Motor neuron (in vitro differentiated cells): Measurements from ENCODE around the gene ARHGEF10L. TPM values are rescaled to one million over a fixed set of nuclear protein-coding genes. Genes with fewer than 3 reads are reported as not detected.
"Not testable (repeated sequence)": the region's sequence is repeated elsewhere in the genome, so short reads cannot be mapped to it uniquely, and the experiment has no call there.

ENCODE experiments used
- ATAC-seq, 8 experiments: fragments of 200-7000 bp; cut with Tn5 transposase; replicated peaks in 6 of 8; 2 replicates each; pipeline ENCODE4 v1.8.0; 2021; ENCODE audit warnings: mild to moderate bottlenecking in 8 of 8, moderate library complexity in 8 of 8
- H3K27ac ChIP-seq, 2 donors: fragments of 250-450 bp; sonication (Bioruptor Pico); 2 replicates each; pipeline ENCODE4 v1.9.0; 2021; ENCODE audit warnings: antibody characterized with exemption in 2 of 2, mild to moderate bottlenecking in 2 of 2, moderate library complexity in 1 of 2
- H3K4me1 ChIP-seq, 2 donors: fragments of 250-450 bp; sonication (Bioruptor Pico); replicated peaks in 1 of 2; 2 replicates each; pipeline ENCODE4 v1.6.1; 2021; ENCODE audit warnings: antibody characterized with exemption in 2 of 2, mild to moderate bottlenecking in 2 of 2, moderate library complexity in 1 of 2
- H3K4me3 ChIP-seq, 5 donors: fragments of 250-450 bp; sonication (Bioruptor Pico); 2 replicates each; pipeline ENCODE4 v1.9.0; 2021; ENCODE audit warnings: antibody characterized with exemption in 5 of 5, mild to moderate bottlenecking in 5 of 5, moderate library complexity in 4 of 5
- WGBS, 10 experiments: fragments of 450-650 bp; shearing (Covaris generic); methylation state at CpG; one replicate each; pipeline ENCODE4 v1.0.0; 2022; 5-methylcytosine and 5-hydroxymethylcytosine counted together
- in situ Hi-C, 9 experiments: fragments of 400-800 bp; cut with MboI; loops; one replicate each; pipeline ENCODE4 v1.15.0; 2021; ENCODE audit warnings: low sequenced_read_pairs in 9 of 9, low pct_unique_long_range_greater_than_20kb in 2 of 9; ENCODE audit not compliant: unreplicated experiment in 9 of 9
- total RNA-seq, 8 experiments: library from RNA; unstranded; fragments of 300-600 nt; gene quantifications; 2 replicates each; pipeline versions ENCODE4 v1.2.3 to v1.2.4, GENCODE V29; 2022

The ARHGEF10L gene
- 10 to 100 TPM in 6 of 8 experiments, 1 to 10 TPM in 2; 2.5 to 41.4 (median 26.1) TPM for total RNA-seq

DNA sequence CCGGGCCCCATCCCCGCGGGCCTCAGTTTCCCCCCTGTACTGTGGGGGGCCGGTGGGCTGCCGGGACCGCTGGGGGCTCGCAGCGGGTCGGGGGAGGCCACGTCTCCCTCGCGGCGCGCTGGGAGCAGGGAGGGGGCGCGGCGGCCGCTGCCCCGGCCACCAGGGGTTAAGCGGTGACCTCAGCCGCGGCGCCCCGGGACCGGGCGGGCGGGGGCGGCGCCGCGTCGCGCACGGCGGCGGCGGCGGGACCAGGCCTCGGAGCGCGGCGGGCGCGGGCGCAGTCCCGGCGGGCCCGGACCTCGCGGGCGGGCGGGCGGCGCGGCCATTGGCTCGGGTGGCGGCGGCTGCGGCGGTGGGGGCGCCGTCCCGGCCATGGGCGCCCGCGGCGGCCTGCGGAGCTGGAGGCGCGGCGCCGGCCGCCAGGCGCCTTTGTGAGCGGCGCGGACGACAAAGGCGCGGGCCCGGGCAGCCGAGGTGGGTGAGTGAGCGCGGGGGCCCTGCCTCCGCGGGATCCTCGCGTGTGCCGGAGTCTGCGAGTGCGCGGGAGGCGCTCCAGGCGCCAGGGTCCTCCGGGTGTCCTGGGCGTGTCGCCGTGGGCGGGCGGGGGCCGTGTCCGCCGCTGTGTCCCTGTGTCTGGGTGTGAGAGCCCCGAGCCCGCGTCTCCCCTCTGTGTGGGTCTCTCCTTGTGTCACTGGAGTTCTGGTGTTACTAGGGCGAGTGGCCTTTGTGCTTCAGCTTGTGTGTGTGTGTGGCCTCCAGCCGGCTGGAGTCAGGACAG, at the start of gene ARHGEF10L:
ARHGEF10L (plus strand) TSS at position 222 of the 778 bp plus-strand sequence. CDS start 40,898 bp downstream, outside the sequence.
- in situ Hi-C loops: no loop called here
- WGBS, 10 experiments: no CpG with 5 or more reads among the region's 108 CpGs

DNA sequence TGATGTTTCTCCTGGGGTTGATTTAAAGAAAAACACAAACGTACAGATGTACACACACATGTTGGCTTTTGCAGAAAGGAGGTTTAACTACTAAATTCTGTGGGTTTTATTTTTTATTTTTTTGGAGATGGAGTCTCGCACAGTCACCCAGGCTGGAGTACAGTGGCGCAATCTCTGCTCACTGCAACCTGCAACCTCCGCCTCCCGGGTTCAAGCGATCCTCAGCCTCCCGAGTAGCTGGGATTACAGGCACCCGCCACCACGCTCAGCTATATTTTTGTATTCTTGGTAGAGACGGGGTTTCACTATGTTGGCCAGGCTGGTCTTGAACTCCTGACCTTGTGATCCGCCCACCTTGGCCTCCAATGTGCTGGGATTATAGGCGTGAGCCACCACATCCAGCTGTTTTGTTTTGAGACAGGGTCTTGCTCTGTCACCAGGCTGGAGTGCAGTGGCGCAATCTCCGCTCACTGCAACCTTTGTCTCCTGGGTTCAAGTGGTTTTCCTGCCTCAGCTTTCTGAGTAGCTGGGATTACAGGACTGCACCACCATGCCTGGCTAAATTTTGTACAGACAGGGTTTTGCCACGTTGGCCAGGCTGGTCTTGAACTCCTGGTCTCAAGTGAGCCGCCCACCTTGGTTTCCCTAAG, 49.6 kb upstream of the ARHGEF10L start:
- in situ Hi-C loops, ATAC-seq, H3K4me3 ChIP-seq, H3K27ac ChIP-seq, H3K4me1 ChIP-seq: not testable (repeated sequence)
- 36 to 97% (median 85%) methylated on average over 1 to 16 of the region's 16 CpGs; no CpG with 5 or more reads in 1 of the 10 experiments for WGBS, 10 experiments

More for the DNA sequence above, at the start of gene ARHGEF10L:
- Histone ChIP-seq H3K27ac (peak within 1 kb of the TSS; percentile 85), H3K4me1 (peaks cover 31 to 34% of the 10 kb centered on the region in 2 donors), H3K4me3 (peak within 1 kb of the TSS; percentile 66 to 93 (median 71))
- peak; percentile 45 to 75 (median 51) for ATAC-seq

DNA sequence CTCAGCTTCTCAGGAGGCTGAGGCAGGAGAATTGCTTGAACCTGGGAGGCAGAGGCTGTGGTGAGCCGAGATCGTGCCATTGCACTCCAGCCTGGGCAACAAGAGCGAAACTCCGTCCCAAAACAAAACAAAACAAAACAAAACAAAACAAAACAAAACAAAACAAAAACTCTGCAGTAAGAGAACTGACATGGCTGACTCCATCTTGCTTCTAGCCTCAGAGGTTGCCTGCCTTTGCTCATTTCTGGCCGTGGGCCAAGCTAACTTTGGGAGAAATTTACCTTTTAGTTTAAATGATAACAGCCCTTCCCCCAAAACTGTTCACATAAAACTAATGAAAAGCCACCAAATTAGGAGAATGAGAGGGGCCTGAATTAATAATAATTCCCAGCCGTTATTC, 48.8 kb upstream of the ARHGEF10L start:
- H3K4me3 ChIP-seq, in situ Hi-C loops: not testable (repeated sequence)
- 43 to 100% (median 82%) methylated on average over 1 to 3 of the region's 6 CpGs; no CpG with 5 or more reads in 1 of the 10 experiments for WGBS, 10 experiments

DNA sequence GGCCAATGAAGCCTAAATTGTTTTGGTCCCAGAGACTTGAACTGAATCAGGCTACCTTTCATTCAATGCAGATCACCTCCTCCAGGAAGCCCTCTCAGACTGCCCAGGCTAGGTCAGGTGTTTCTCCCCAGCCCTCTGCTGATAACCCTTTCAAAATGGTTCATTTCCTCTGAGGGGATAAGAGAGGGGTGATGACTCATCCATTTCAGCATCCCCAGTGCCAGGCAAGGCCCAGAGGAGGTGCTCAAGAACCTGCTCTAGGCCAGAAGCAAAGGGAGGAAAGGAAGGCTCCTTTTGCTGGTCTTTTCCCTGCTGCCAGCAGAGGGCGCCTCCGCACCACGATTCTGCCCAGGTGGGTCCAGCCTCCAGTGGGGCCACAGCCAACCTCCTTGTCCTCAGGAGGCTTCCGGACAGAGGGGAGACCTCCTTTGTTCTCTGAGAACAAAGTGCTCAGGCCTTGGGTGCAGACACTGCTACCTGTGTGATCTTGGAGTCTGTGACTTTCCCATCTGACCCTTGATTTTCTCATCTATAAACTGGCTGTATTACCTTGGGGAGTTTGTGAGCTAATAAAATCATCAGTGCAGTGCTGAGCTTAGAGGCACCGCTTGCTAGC, 45.3 kb upstream of the ARHGEF10L start:
- peak in 3 of 8 experiments; percentile 82 to 99 (median 91) for ATAC-seq
- no peak overlapping the region for H3K4me3 ChIP-seq
- 32 to 100% (median 50%) methylated on average over 1 to 4 of the region's 5 CpGs; no CpG with 5 or more reads in 3 of the 10 experiments for WGBS, 10 experiments
- no peak overlapping the region for H3K27ac ChIP-seq
- in situ Hi-C loops: no loop called here
- peaks cover under 1 to 2% of the 10 kb centered on the region in 2 donors for H3K4me1 ChIP-seq

More for the DNA sequence above, 48.8 kb upstream of the ARHGEF10L start:
- H3K4me1 ChIP-seq, H3K27ac ChIP-seq, ATAC-seq: not testable (repeated sequence)

GRCh38 chr1:17496419-17496818, 43.1 kb upstream of the ARHGEF10L start:
- ATAC-seq: no peak
- Histone ChIP-seq H3K4me3 (no peak overlapping the region), H3K4me1 (no peaks in the 10 kb centered on the region), H3K27ac (no peak overlapping the region)
- in situ Hi-C loops: no loop called here
- 48 to 83% (median 60%) methylated on average over 1 to 4 of the region's 4 CpGs; no CpG with 5 or more reads in 1 of the 10 experiments for WGBS, 10 experiments

DNA sequence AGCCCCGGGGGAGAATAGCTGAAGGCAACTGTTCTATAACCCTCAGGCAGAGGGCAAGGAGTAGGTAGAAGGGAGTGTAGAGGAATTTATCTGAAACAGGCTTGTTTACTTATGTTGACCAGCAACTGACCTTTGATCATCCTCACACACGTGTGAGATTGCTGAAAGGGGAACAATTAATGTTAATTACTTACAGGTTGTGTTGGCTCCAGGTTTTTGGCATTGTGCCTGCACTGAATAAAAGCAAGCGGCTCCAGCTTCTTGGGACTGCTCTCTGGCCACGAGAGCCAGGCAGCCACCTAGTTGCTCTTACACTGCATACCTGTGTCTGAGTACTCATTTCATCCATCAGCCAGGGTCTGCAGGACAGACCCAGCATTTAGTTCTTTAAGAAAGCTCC, 41.3 kb upstream of the ARHGEF10L start:
- H3K27ac ChIP-seq: no peak overlapping the region
- WGBS, 10 experiments: 0 to 69% (median 50%) methylated on average over 1 to 4 of the region's 4 CpGs; no CpG with 5 or more reads in 3 of the 10 experiments
- no peak for ATAC-seq
- in situ Hi-C loops: no loop called here
- peaks cover 3 to 7% of the 10 kb centered on the region in 2 donors for H3K4me1 ChIP-seq
- H3K4me3 ChIP-seq: no peak overlapping the region

- peaks cover 3 to 7% of the 10 kb centered on the region in 2 donors for H3K4me1 ChIP-seq
- in situ Hi-C loops: loop anchor here in 5 of 9 experiments (10.0 kb wide), 2 partner anchors 92 to 102 kb away; no protein-coding TSS in a partner anchor
- H3K27ac ChIP-seq: no peak overlapping the region
- no peak overlapping the region for H3K4me3 ChIP-seq
- ATAC-seq: peak; percentile 97 to 100 (median 99)
- 0 to 4% (median 4%) methylated on average over 1 to 8 of the region's 12 CpGs; no CpG with 5 or more reads in 6 of the 10 experiments for WGBS, 10 experiments
Observed at GRCh38 chr1:17502326-17502778, 37.1 kb upstream of the ARHGEF10L start.

GRCh38 chr1:17503146-17503545, 36.4 kb upstream of the ARHGEF10L start:
- ATAC-seq: no peak
- Histone ChIP-seq H3K4me3 (no peak overlapping the region), H3K27ac (no peak overlapping the region), H3K4me1 (peaks cover 3 to 7% of the 10 kb centered on the region in 2 donors)
- in situ Hi-C loops: loop anchor here in 5 of 9 experiments (10.0 kb wide), 2 partner anchors 92 to 102 kb away; no protein-coding TSS in a partner anchor
- WGBS, 10 experiments: 0 to 100% (median 100%) methylated on average over 1 to 3 of the region's 3 CpGs; no CpG with 5 or more reads in 3 of the 10 experiments

GRCh38 chr1:17507200-17507599, 32.3 kb upstream of the ARHGEF10L start:
- in situ Hi-C loops: loop anchor here in 5 of 9 experiments (10.0 kb wide), 2 partner anchors 88 to 98 kb away; no protein-coding TSS in a partner anchor
- ATAC-seq: not testable (repeated sequence)

GRCh38 chr1:17507915-17508314, 31.6 kb upstream of the ARHGEF10L start:
- peaks cover 0 to 7% of the 10 kb centered on the region in 2 donors for H3K4me1 ChIP-seq
- WGBS, 10 experiments: 50 to 100% (median 79%) methylated on average over 1 to 6 of the region's 6 CpGs; no CpG with 5 or more reads in 6 of the 10 experiments
- ATAC-seq: peak in 1 of 8 experiments; percentile 42
- in situ Hi-C loops: loop anchor here in 5 of 9 experiments (10.0 kb wide), 2 partner anchors 87 to 97 kb away; no protein-coding TSS in a partner anchor
- H3K4me3 ChIP-seq: no peak overlapping the region
- H3K27ac ChIP-seq: no peak overlapping the region

More at GRCh38 chr1:17507200-17507599, 32.3 kb upstream of the ARHGEF10L start:
- H3K27ac ChIP-seq, H3K4me3 ChIP-seq: not testable (repeated sequence)
- H3K4me1 ChIP-seq: peaks cover 3 to 12% of the 10 kb centered on the region in 2 donors
- 0 to 100% (median 80%) methylated on average over 1 to 3 of the region's 4 CpGs; no CpG with 5 or more reads in 1 of the 10 experiments for WGBS, 10 experiments

DNA sequence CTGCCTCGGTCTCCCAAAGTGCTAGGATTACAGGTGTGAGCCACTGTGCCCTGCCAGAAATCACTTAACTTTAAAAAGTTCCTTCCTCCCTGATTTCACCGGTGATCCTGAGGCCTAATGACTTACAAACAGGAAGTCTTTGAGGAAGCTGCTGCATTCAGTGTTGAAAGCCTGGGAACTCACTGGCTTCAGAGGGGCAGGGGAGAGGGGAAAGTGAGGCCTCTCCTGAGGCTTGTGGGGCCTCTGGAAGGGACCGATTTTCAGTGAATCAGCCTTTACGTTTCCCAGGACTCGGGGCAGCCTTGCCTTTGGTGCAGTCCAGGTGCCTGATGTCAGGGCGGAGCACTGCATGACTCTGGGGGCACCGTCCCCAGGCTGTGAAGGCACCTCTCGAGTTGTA, 30.1 kb upstream of the ARHGEF10L start:
- H3K4me1 ChIP-seq: peaks cover 0 to 5% of the 10 kb centered on the region in 2 donors
- ATAC-seq: no peak
- in situ Hi-C loops: loop anchor here in 5 of 9 experiments (10.0 kb wide), 2 partner anchors 85 to 95 kb away; no protein-coding TSS in a partner anchor
- WGBS, 10 experiments: 0 to 50% (median 41%) methylated on average over 1 to 5 of the region's 8 CpGs; no CpG with 5 or more reads in 4 of the 10 experiments
- no peak overlapping the region for H3K4me3 ChIP-seq
- no peak overlapping the region for H3K27ac ChIP-seq

GRCh38 chr1:17510138-17510537, 29.4 kb upstream of the ARHGEF10L start:
- in situ Hi-C loops: no loop called here
- no peak for ATAC-seq
- Histone ChIP-seq H3K4me3 (no peak overlapping the region), H3K27ac (no peak overlapping the region), H3K4me1 (peaks cover 0 to 5% of the 10 kb centered on the region in 2 donors)
- WGBS, 10 experiments: 64 to 100% (median 94%) methylated on average over 1 to 3 of the region's 3 CpGs; no CpG with 5 or more reads in 4 of the 10 experiments
